Heart right ventricle (tissue), 16 donors: ENCODE data around the gene CCDC192. TPM values are rescaled to one million over a fixed set of nuclear protein-coding genes. Genes with fewer than 3 reads are reported as not detected.

ENCODE experiments used
- ATAC-seq, 8 donors: fragments of 200-7000 bp; cut with Tn5 transposase; one replicate each; pipeline ENCODE4 v1.9.1; 2020; ENCODE audit warnings: mild to moderate bottlenecking in 8 of 8, moderate library complexity in 8 of 8, moderate number of reproducible peaks in 1 of 8
- DNase-seq, 2 donors: peaks; one replicate each; pipeline ENCODE4 v3.0.0-alpha.2; 2020
- H3K27ac ChIP-seq, 10 donors: fragments of 200-600 bp; sonication (generic) in 2 of 10; one replicate each; pipeline versions ENCODE4 v1.5.0 to v1.8.0; 2020 to 2022; ENCODE audit warnings: mild to moderate bottlenecking in 3 of 10
- H3K27me3 ChIP-seq, 7 donors: fragments of 200-600 bp; one replicate each; pipeline ENCODE4 v1.8.0; 2021 to 2022; ENCODE audit warnings: mild to moderate bottlenecking in 2 of 7
- H3K36me3 ChIP-seq, 9 donors: fragments of 200-600 bp; sonication (generic) in 1 of 9; one replicate each; pipeline versions ENCODE4 v1.5.0 to v1.8.0; 2020 to 2022; ENCODE audit warnings: mild to moderate bottlenecking in 2 of 9
- H3K4me1 ChIP-seq, 9 donors: fragments of 200-600 bp; sonication (generic) in 1 of 9; one replicate each; pipeline versions ENCODE4 v1.5.0 to v1.8.0; 2020 to 2022; ENCODE audit warnings: mild to moderate bottlenecking in 4 of 9
- H3K4me3 ChIP-seq, 10 donors: fragments of 200-600 bp; sonication (generic) in 2 of 10; one replicate each; pipeline versions ENCODE4 v1.5.0 to v1.8.0; 2020 to 2022; ENCODE audit warnings: mild to moderate bottlenecking in 7 of 10, moderate library complexity in 2 of 10
- H3K9me3 ChIP-seq, 11 donors: fragments of 200-600 bp in 10 of 11; sonication (generic) in 2 of 11; one replicate each; pipeline versions ENCODE4 v1.5.0 to v1.8.0; 2013 to 2022; ENCODE audit warnings: mild to moderate bottlenecking in 2 of 11, control low read depth in 1 of 11, moderate library complexity in 1 of 11
- WGBS, 2 donors: extraction: QIAGEN DNeasy Blood & Tissue Kit; methylation state at CpG; one replicate each; pipeline ENCODE4 v1.1.7; 2013; ENCODE audit warnings: inconsistent platforms in 1 of 2; 5-methylcytosine and 5-hydroxymethylcytosine counted together
- intact Hi-C, 10 donors: fragments of 100-400 bp; cut with DNase I; formaldehyde crosslinking; loops; one replicate each; pipeline versions ENCODE4 v1.11.1 to v1.14.2; 2022
- polyA plus RNA-seq, 2 donors: library from polyadenylated mRNA; stranded (reverse); fragments of 200-250 nt; gene quantifications; one replicate each; pipeline ENCODE4 v1.2.3, GENCODE V29; 2013
- total RNA-seq, 10 donors: library from RNA; stranded (reverse); fragmentation: NEBNext Ultra II Directional in 3 of 10; extraction: Animal tissue kit (Norgen Biotek cat#: 25700) in 3 of 10; gene quantifications; one replicate each; pipeline versions ENCODE4 v1.2.1 to v1.2.4, GENCODE V29; 2021 to 2023
- TF ChIP-seq, protein P1 (sequence below), 9 donors: fragments of 200-600 bp; sonication (generic) in 2 of 9; IDR thresholded peaks; one replicate each; pipeline versions ENCODE4 v1.5.0 to v1.8.0; 2021 to 2022; ENCODE audit warnings: antibody characterized with exemption in 9 of 9, mild to moderate bottlenecking in 5 of 9, moderate library complexity in 1 of 9
- donor health status: Arrhythmogenic right ventricular cardiomyopathy.
- donor health status: ischemic (EF 13 %, LVEDD 7.1; RV severe dilation, severe dysfunction).
- donor health status: healthy with polysubstance abuse.
- donor health status: DM: no; HTN: yes; CAD: no.
- donor health status: DM: no; HTN: no; CAD: no.
- donor health status: ischemic (EF 25% LVEDD 6.9; RV normal size, moderate dysfunction).
- donor health status: ischemic (EF 25% LVEDD 5.7; RV mildly dilated, moderate dysfunction).
- donor health status: healthy.
- donor health status: DM: yes; HTN: yes; CAD: no.
- donor health status: Ischemic cardiomyopathy.
- donor health status: ischemic (EF 35%, LVEDD 5.7; RV mildly dilated, moderate dysfunction).
- donor health status: nonischemic (EF 11% LVEDD 7.7; RV severe dilation, severe dysfunction).
- donor health status: DM: yes; HTN: yes; CAD: no.
- donor health status: PGD.
- donor health status: ischemic (EF 29% LVEDD 5.4; RV normal size, mild dysfunction).
- donor health status: nonischemic (EF 23%, LVEDD 6.1; RV moderate dilation, normal function).

CCDC192 gene
- total and polyA plus RNA-seq, 12 donors, result 0.13 to 0.76 (median 0.33) TPM; not detected in 8

DNA sequence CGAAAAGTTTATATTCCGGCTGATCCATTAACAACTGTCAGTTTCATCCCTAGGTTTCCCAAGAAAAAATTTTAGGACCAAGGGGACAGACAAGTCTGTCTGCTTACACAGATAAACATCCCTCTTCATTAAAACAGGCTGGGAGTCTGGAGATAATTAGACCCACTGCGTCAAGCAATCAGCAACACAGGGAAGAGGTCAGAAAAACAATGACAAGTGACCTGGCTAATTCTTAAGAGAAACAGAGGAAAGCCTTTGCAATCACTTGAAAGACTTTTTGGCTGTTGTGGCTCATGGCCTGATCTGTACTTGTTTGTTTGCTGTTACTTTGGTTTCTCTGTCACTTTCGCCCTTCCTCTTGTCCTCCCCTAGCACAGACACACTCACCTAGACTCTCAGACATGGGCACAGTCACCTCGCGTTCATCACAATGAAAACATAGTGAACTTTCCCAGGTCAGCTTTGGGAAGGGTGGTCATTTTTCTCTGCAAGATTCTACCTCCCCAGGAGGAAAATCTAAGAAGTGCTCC, 2.9 kb upstream of the CCDC192 start:
- no peak overlapping the region for H3K27ac ChIP-seq
- DNase-seq (no peak), ATAC-seq (peak in 1 of 8 donors; percentile 34)
- no peak overlapping the region for H3K4me3 ChIP-seq
- H3K27me3 ChIP-seq, result no peaks in the 10 kb centered on the region
- intact Hi-C loops, result loop anchor here in 2 of 10 donors (5.0 to 10.0 kb wide), 2 partner anchors 38 to 126 kb away; no protein-coding TSS in a partner anchor
- 69 to 78% methylated on average over 6 of the region's 6 CpGs for WGBS, 2 donors
- peaks cover 0 to 44% (median 16%) of the 10 kb centered on the region in 9 donors for H3K4me1 ChIP-seq
- TF ChIP-seq, protein P1, sequence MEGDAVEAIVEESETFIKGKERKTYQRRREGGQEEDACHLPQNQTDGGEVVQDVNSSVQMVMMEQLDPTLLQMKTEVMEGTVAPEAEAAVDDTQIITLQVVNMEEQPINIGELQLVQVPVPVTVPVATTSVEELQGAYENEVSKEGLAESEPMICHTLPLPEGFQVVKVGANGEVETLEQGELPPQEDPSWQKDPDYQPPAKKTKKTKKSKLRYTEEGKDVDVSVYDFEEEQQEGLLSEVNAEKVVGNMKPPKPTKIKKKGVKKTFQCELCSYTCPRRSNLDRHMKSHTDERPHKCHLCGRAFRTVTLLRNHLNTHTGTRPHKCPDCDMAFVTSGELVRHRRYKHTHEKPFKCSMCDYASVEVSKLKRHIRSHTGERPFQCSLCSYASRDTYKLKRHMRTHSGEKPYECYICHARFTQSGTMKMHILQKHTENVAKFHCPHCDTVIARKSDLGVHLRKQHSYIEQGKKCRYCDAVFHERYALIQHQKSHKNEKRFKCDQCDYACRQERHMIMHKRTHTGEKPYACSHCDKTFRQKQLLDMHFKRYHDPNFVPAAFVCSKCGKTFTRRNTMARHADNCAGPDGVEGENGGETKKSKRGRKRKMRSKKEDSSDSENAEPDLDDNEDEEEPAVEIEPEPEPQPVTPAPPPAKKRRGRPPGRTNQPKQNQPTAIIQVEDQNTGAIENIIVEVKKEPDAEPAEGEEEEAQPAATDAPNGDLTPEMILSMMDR (IDR thresholded peaks at IDR 0.05), result no peak
- no peaks in the 10 kb centered on the region for H3K36me3 ChIP-seq
- no peaks in the 10 kb centered on the region for H3K9me3 ChIP-seq

DNA sequence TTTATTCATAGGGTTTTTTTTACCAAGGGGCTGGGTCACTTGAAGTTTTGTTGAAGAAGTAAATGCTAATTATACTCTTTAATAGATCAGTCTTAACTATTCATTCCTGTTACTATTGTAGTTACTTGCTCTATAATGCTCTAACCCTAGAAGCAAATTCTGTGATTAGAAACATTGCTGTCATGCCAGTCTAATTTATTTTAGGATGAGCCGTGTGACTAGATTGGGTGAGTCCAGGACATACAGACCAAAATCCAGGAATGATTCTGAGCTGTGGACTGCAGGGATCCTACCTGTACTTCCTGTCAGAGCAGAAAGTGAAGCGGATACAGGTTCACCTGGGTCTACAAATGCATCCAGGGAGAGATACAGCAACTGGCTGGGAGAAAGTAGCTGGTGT, 757 bp upstream of the CCDC192 start:
- TF ChIP-seq, protein P1 (IDR thresholded peaks at IDR 0.05), result no peak
- DNase-seq (no peak), ATAC-seq (peak in 3 of 8 donors; percentile 33 to 62 (median 50))
- peak overlapping the region in 4 of 10 donors; percentile 25 to 49 (median 36) for H3K27ac ChIP-seq
- H3K4me1 ChIP-seq, result peaks cover 0 to 61% (median 29%) of the 10 kb centered on the region in 9 donors
- intact Hi-C loops, result loop anchor here in 2 of 10 donors (5.0 to 10.0 kb wide), 2 partner anchors 40 to 128 kb away; no protein-coding TSS in a partner anchor
- H3K27me3 ChIP-seq, result no peaks in the 10 kb centered on the region
- H3K4me3 ChIP-seq, result peak overlapping the region in 5 of 10 donors; percentile 2 to 39 (median 30)
- 71 to 82% methylated on average over 2 of the region's 2 CpGs for WGBS, 2 donors
- no peaks in the 10 kb centered on the region for H3K9me3 ChIP-seq
- H3K36me3 ChIP-seq, result no peaks in the 10 kb centered on the region

DNA sequence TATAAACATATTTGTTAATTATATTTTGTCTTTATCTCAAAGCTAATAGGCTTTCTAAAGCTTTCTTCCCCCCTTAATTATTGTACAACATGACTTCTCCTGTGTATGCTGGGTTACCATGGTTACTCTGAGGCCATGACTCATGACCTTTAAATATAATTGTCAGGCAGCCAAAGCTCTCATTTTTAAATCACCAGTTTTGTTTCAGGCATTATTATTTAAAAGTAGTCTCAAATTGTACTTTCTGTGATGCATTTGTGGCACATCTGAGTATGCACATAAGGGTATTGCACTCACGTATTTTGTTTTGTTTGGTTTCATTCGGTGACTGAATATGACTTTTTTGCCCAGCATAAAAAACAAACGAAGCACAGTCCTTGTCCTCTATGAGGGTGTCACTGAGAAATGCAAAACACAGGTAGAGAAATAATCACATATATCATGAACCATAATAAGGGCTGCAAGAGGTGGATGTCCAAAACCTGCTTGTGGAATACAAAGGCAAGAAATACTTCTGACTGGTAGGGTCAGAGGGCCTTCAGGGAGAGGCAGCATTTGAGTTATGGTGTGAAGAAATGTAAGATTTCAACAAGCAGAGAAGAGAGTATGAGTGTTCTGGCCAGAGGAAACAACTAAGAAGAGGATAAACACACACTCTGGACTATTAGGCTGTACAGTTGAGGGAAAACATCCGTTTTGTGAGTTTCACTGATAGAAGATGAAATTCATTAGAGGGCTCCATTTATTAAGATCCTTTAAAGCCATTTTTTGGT, 2.1 kb downstream of the CCDC192 start:
- peaks cover 0 to 54% (median 26%) of the 10 kb centered on the region in 9 donors for H3K4me1 ChIP-seq
- H3K27me3 ChIP-seq, result no peaks in the 10 kb centered on the region
- no peaks in the 10 kb centered on the region for H3K9me3 ChIP-seq
- ATAC-seq (peak in 6 of 8 donors; percentile 46 to 71 (median 58)), DNase-seq (peak in 1 of 2 donors; percentile 23)
- H3K4me3 ChIP-seq, result no peak overlapping the region
- TF ChIP-seq, protein P1 (IDR thresholded peaks at IDR 0.05), result no peak
- intact Hi-C loops, result loop anchor here in 1 of 10 donors (10.0 kb wide), 1 partner anchor 131 kb away; no protein-coding TSS in a partner anchor
- H3K36me3 ChIP-seq, result no peaks in the 10 kb centered on the region
- peak overlapping the region in 5 of 10 donors; percentile 3 to 34 (median 18) for H3K27ac ChIP-seq
- WGBS, 2 donors, result 43 to 61% methylated on average over 4 of the region's 4 CpGs

DNA sequence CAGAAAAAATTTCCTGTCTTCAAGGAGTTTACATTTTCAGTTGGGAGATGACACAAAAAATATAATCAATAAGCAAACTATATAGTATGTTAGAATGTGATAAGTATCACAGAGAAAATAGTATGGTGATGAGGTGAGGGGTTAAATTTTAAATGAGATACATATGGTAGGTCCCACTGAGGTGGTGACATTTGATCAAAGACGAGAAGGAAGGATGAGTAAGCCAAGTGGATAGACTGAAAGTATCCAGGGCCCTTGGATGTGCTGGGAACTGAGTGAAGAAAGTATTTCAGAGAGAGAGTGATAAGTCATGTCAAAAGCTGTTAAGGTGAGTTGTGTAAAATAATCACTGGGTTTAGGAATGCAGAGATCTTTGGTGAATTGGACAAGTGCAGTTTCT, 3.5 kb downstream of the CCDC192 start:
- H3K4me1 ChIP-seq, result peaks cover 0 to 50% (median 26%) of the 10 kb centered on the region in 9 donors
- no peaks in the 10 kb centered on the region for H3K36me3 ChIP-seq
- no peak overlapping the region for H3K4me3 ChIP-seq
- ATAC-seq (peak in 1 of 8 donors; percentile 38), DNase-seq (no peak)
- TF ChIP-seq, protein P1 (IDR thresholded peaks at IDR 0.05), result no peak
- no peaks in the 10 kb centered on the region for H3K27me3 ChIP-seq
- 45 to 48% methylated on average over 1 of the region's 1 CpG for WGBS, 2 donors
- intact Hi-C loops, result loop anchor here in 1 of 10 donors (10.0 kb wide), 1 partner anchor 132 kb away; no protein-coding TSS in a partner anchor
- no peaks in the 10 kb centered on the region for H3K9me3 ChIP-seq
- peak overlapping the region in 5 of 10 donors; percentile 11 to 51 (median 39) for H3K27ac ChIP-seq
